Stomach (tissue), 4 donors: ENCODE measurements around the gene SLC4A2.

ENCODE experiments used
- CTCF ChIP-seq, 7 experiments: fragments of 450-650 bp in 4 of 7; fragments of 200-600 bp in 3 of 7; sonication (generic) in 3 of 7; IDR thresholded peaks; one replicate each; pipeline ENCODE4 v1.5.1; 2016 to 2019; ENCODE audit warnings: antibody characterized with exemption in 7 of 7, control low read depth in 2 of 7, mild to moderate bottlenecking in 1 of 7
- POLR2A ChIP-seq, 4 donors: fragments of 450-650 bp; IDR thresholded peaks; one replicate each; pipeline ENCODE4 v1.6.1; 2016; ENCODE audit warnings: antibody characterized with exemption in 4 of 4, control low read depth in 2 of 4, mild to moderate bottlenecking in 1 of 4, moderate library complexity in 1 of 4
- POLR2AphosphoS5 ChIP-seq, 3 donors: sonication (generic); formaldehyde crosslinking; IDR thresholded peaks; one replicate each; pipeline ENCODE4 v1.6.1; 2016; ENCODE audit warnings: antibody characterized with exemption in 3 of 3

- TF ChIP-seq POLR2A (IDR thresholded peaks at IDR 0.05) (no peak), CTCF (IDR thresholded peaks at IDR 0.05) (no peak), POLR2AphosphoS5 (IDR thresholded peaks at IDR 0.05) (no peak)
Observed at GRCh38 chr7:151102991-151103390, 43.6 kb downstream of the SLC4A2 start.
